Measurements from ENCODE around the gene GARIN5B.
"Not testable (repeated sequence)": the region's sequence is repeated elsewhere in the genome, so short reads cannot be mapped to it uniquely, and the experiment has no call there.

Gene GARIN5B

DNA sequence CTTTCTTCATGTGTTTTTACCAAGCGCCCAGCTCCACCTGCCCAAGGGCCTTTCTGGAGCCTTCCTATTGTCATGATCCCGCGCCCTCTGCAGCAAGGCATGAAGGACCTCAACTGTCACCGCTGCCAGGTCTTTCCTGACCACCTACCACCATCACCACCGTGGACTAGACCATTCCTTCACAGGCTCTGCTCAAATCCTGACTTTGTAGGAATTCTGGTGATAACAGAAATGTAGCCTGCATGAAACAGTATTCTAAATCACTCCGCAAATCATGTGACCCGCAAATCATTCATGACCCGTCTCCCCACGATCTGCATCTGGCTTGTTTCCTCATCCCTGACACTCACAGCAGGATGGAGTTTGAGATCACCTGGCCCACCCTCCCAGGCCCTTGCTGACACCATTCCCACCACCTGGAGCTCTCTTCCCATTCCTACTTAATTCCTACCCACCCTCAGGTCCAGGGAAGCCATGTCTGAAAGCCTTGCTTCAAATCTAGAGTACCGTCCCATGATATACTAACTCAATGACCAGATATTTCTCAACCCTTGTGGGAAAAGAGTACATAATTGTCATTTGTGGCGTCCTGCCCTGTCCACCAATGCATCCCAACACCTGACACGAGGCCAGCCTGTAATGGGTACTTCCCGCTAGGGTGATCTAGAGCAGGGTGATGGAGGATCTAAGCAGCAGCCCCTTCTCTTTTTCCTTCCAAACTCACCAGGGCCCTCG, 43.2 kb upstream of the GARIN5B start:
- Histone ChIP-seq H3K4me1 (peaks cover 40 to 59% (median 56%) of the 10 kb centered on the region in 10 experiments), H3K27me3 (no peaks in the 10 kb centered on the region), H3K9ac (peak overlapping the region; percentile 97 to 100 (median 99)), H4K20me1 (peaks cover 24 to 63% (median 57%) of the 10 kb centered on the region in 11 experiments; a peak in 21 of 22 replicates), H3K4me3 (peak overlapping the region; percentile 89 to 100 (median 98)), H3K4me2 (peak overlapping the region; percentile 92 to 100 (median 97)), H3K36me3 (peaks cover 39 to 56% (median 52%) of the 10 kb centered on the region in 11 experiments), H3K27ac (peak overlapping the region in 10 of 11 experiments; percentile 91 to 99 (median 96); a peak in 20 of 22 replicates), H3K9me3 (replicated peaks in 1 of 11) (peaks cover 0 to 26% (median 17%) of the 10 kb centered on the region in 11 experiments; a peak in 15 of 22 replicates)
- no peak for TF ChIP-seq Cebpa-rat (IDR thresholded peaks at IDR 0.05)

DNA sequence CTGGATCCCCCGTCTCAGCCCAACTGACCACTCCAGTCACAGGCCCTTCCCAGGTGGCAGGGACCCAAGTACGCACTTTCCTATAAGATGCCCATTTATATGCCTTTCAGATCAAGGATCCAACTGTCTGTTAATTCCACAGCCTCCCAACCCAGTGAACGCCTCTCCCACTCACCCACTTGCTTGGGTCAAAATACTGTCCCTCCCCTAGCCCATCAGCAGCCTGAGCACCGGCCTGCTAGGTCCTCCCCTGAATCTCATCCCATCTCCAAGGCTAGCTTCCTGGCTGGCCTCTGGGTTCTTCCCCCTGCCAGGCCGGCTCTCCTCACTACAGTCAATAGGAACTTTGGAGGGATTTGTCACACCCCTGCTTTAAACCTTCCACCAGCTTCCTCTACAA, 42.6 kb upstream of the GARIN5B start:
- peaks cover 40 to 59% (median 56%) of the 10 kb centered on the region in 10 experiments for H3K4me1 ChIP-seq
- peak overlapping the region; percentile 11 to 100 (median 98); a peak in 18 of 20 replicates for H3K4me3 ChIP-seq
- peak overlapping the region; percentile 97 to 100 (median 99) for H3K9ac ChIP-seq
- peak overlapping the region in 2 of 11 experiments; percentile 96 to 99; a peak in 3 of 22 replicates for H3K27ac ChIP-seq
- H3K9me3 ChIP-seq (replicated peaks in 1 of 11): peaks cover 0 to 22% (median 17%) of the 10 kb centered on the region in 11 experiments; a peak in 15 of 22 replicates
- peak overlapping the region; percentile 92 to 100 (median 97) for H3K4me2 ChIP-seq
- H3K27me3 ChIP-seq: no peaks in the 10 kb centered on the region
- TF ChIP-seq Cebpa-rat (IDR thresholded peaks at IDR 0.05): no peak
- H4K20me1 ChIP-seq: peaks cover 24 to 69% (median 63%) of the 10 kb centered on the region in 11 experiments; a peak in 21 of 22 replicates
- peaks cover 43 to 62% (median 58%) of the 10 kb centered on the region in 11 experiments for H3K36me3 ChIP-seq

DNA sequence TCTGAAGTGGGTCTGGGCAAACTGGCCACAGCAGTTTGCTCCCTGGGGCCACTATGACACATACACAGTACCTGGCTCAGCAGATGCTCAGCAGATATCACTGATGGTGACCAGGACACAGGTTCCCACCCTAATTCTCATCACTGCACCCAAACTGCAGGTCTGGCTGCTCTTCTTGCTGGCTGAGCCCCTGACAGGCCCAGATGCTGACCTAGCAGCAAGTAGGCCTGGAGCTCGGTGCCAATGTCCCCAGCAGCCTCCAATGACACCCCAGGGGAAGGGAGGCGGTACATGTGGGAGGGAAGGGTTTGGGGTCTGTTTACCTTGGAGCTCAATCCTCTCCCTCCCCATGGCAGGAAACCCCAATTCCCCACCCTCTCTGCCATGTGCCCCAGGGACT, 39.4 kb upstream of the GARIN5B start:
- TF ChIP-seq Cebpa-rat (IDR thresholded peaks at IDR 0.05): no peak
- Histone ChIP-seq H3K27ac (no peak overlapping the region; a peak in 1 of 22 replicates), H3K27me3 (no peaks in the 10 kb centered on the region), H3K4me1 (peaks cover 34 to 68% (median 54%) of the 10 kb centered on the region in 10 experiments), H3K4me2 (peak overlapping the region in 10 of 11 experiments; percentile 37 to 100 (median 96); a peak in 16 of 22 replicates), H3K9ac (peak overlapping the region in 10 of 11 experiments; percentile 10 to 41 (median 33); a peak in 14 of 22 replicates), H3K36me3 (peaks cover 49 to 82% (median 73%) of the 10 kb centered on the region in 11 experiments), H4K20me1 (peaks cover 29 to 97% (median 85%) of the 10 kb centered on the region in 11 experiments; a peak in 21 of 22 replicates), H3K9me3 (replicated peaks in 1 of 11) (no peaks in the 10 kb centered on the region), H3K4me3 (0 out of 20 replicates have a peak overlapping the region, but pooled peaks of 1 of the 10 experiments have one; percentile 3)

DNA sequence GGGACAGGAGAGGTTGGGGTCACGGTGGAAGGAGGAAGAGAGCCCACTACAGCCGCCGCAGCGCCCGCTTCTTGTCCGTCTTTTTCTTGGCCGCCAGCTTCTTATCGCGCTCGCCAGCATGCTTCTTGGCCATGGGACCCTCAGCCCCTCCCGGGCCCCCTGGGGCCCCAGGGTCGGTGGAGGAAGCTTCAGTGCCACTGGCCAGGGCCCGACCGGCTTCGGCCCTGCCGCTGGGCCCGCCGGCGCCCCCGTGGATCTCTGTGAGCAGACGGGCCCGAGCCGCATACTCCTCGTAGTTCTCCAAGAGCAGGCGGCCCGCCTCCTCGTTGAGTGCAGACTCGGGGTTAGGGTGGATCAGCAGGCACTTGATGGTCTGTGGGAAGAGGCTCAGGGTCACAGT, 38.3 kb upstream of the GARIN5B start:
- not testable (repeated sequence) for H3K4me3 ChIP-seq; H3K9me3 ChIP-seq (replicated peaks in 1 of 11); H3K4me2 ChIP-seq; H3K9ac ChIP-seq; H3K27me3 ChIP-seq; H3K27ac ChIP-seq
- peaks cover 29 to 65% (median 51%) of the 10 kb centered on the region in 10 experiments for H3K4me1 ChIP-seq
- peaks cover 49 to 78% (median 69%) of the 10 kb centered on the region in 11 experiments for H3K36me3 ChIP-seq
- H4K20me1 ChIP-seq: peaks cover 29 to 86% (median 78%) of the 10 kb centered on the region in 11 experiments; a peak in 21 of 22 replicates

DNA sequence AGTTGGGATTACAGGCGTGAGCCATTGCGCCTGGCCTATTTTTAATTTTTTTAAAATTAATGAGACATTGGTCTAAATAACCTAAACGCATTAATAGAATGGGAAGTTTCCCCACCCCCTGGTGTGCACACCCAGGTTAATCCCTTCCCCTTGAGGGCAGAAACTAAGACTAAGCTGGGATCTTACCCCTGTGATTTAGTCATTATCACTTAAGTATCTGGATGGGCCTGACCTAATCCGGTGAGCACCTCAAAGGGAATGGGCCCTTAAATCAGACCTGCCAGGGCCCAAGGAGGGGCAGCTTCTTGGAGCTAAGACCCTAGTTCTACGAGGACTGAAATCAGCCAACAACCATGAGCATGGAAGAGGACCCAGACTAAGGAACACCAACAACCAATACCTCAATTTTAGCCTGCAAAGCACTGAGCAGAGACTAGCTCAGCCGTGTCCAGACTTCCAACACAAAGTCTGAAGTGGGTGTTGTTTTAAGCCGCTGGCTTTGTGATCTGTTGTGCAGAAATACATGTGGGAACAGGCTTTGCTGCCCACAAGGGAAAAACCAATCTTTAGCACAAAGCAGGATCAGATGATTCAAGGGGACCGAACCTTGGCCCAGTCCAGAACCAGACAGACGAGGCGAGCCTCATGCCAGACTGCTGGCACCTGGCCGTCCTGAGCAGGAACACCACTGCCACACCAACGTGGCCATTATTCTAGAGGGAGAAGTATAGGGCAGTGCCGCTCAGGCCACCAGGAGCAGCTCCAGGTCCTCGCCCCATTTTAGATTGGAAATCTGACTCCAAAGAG, 37.4 kb upstream of the GARIN5B start:
- TF ChIP-seq Cebpa-rat (IDR thresholded peaks at IDR 0.05): no peak
- no peak overlapping the region for H3K4me2 ChIP-seq
- peaks cover 28 to 83% (median 69%) of the 10 kb centered on the region in 11 experiments; a peak in 21 of 22 replicates for H4K20me1 ChIP-seq
- H3K27me3 ChIP-seq: no peaks in the 10 kb centered on the region
- H3K4me1 ChIP-seq: peaks cover 20 to 56% (median 41%) of the 10 kb centered on the region in 10 experiments
- no peaks in the 10 kb centered on the region for H3K9me3 ChIP-seq (replicated peaks in 1 of 11)
- H3K36me3 ChIP-seq: peaks cover 43 to 71% (median 60%) of the 10 kb centered on the region in 11 experiments
- H3K27ac ChIP-seq: peak overlapping the region in 1 of 11 experiments; percentile 9; a peak in 1 of 22 replicates
- H3K9ac ChIP-seq: 0 out of 22 replicates have a peak overlapping the region, but pooled peaks of 1 of the 11 experiments have one; percentile 24
- no peak overlapping the region for H3K4me3 ChIP-seq

DNA sequence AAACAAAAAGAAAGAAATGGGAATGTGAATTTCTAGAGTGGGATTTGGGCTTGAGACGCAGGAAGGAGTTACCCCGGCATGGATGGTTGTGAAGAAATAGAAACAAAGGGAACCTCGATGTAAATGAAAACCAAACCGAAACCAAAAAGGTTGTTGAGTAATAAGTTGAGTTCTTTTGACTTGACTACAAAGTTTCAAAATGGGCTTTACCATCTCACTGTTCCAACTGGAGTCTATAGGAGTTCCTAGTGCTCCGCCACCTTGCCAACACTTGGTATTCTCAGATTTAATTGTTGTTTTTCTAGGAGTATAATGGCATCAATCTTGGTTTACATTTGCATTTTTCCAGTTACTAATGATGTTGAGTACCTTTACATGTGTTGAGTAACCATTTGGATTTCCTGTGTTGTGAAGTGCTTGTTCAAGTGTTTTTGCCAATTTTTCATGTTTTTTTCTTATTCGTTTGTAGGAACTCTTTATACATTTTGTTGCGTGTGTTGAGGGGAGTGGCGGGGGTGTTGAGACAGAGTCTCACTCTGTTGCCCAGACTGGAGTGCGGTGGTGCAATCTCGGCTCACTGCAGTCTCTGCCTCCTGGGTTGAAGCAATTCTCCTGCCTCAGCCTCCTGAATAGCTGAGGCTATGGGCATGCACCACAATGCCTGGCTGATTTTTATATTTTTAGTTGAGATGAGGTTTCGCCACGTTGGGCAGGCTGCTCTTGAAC, 35.3 kb upstream of the GARIN5B start:
- Histone ChIP-seq H3K9me3 (replicated peaks in 1 of 11) (no peaks in the 10 kb centered on the region), H4K20me1 (peaks cover 25 to 78% (median 52%) of the 10 kb centered on the region in 11 experiments; a peak in 20 of 22 replicates), H3K27ac (peak overlapping the region in 7 of 11 experiments; percentile 7 to 55 (median 26); a peak in 5 of 22 replicates)

DNA sequence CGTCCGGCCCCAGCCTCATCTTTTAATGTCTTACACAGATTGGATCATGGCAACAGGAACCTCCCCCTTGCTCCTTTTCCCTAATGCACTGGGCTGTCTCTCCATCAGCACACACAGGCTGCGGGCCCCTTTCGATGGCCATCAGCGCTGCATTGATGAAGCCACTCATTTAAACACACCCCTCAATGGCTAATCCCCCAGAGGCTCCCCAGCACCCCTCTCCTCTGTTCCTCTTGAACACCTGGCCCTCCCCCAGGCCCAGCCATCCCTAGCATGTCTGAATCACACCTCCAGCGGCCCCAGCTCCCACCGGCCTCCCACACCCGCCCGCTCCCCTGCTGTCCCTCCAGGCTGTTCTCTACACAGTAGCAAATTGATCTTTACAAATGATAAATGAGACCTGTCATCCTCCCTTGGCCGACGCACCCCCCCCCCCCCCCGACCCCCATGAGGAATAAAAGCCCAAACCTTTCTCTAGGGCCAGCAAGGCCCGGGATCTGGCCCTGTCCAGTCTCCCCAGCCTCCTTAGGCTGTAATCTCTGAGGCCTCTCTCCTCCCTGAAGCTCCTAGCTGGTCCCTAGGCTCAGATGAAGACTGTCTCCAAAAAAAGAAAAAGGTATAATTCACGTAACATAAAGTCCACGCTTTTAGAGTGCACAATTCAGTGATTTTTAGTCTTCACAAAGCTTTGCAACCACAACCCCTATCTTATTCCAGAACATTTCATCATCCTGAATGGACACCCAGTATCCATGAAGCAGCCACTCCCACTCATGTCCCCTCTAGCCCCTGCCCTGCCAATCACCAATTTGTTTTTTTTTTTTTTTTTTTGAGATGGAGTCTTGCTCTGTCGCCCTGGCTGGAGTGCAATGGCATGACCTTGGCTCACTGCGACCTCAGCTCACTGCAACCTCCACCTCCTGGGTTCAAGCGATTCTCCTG, 30.0 kb upstream of the GARIN5B start:
- no peak for TF ChIP-seq Cebpa-rat (IDR thresholded peaks at IDR 0.05)
- peaks cover 30 to 47% (median 44%) of the 10 kb centered on the region in 10 experiments for H3K4me1 ChIP-seq
- no peak overlapping the region for H3K9ac ChIP-seq
- H3K27ac ChIP-seq: no peak overlapping the region
- no peak overlapping the region for H3K4me2 ChIP-seq
- H3K36me3 ChIP-seq: peaks cover 33 to 49% (median 39%) of the 10 kb centered on the region in 11 experiments
- peaks cover 44 to 78% (median 58%) of the 10 kb centered on the region in 11 experiments for H4K20me1 ChIP-seq
- H3K27me3 ChIP-seq: no peaks in the 10 kb centered on the region
- H3K4me3 ChIP-seq: no peak overlapping the region
- H3K9me3 ChIP-seq (replicated peaks in 1 of 11): no peaks in the 10 kb centered on the region

More for the DNA sequence above, 35.3 kb upstream of the GARIN5B start:
- no peak overlapping the region for H3K9ac ChIP-seq
- peaks cover 4 to 35% (median 21%) of the 10 kb centered on the region in 10 experiments; a peak in 17 of 20 replicates for H3K4me1 ChIP-seq
- peaks cover 30 to 50% (median 39%) of the 10 kb centered on the region in 11 experiments for H3K36me3 ChIP-seq
- H3K4me2 ChIP-seq: peak overlapping the region in 4 of 11 experiments; percentile 3 to 35 (median 25); a peak in 7 of 22 replicates
- no peaks in the 10 kb centered on the region for H3K27me3 ChIP-seq
- H3K4me3 ChIP-seq: no peak overlapping the region
- peak in 3 of 11 experiments; percentile 18 to 78 (median 56); a peak in 3 of 22 replicates for TF ChIP-seq Cebpa-rat (IDR thresholded peaks at IDR 0.05)
